Progenitor cell of endocrine pancreas (in vitro differentiated cells): ENCODE measurements around the gene MICAL1. TPM values are rescaled to one million over a fixed set of nuclear protein-coding genes. Genes with fewer than 3 reads are reported as not detected.

Source experiments
- DNase-seq: peaks from one replicate; pipeline ENCODE4 v3.0.0; 2021; ENCODE audit warnings: low spot score; ENCODE audit not compliant: unreplicated experiment
- H3K27ac Mint-ChIP-seq: 2 replicates; pipeline ENCODE4 v1.8.0; 2021; ENCODE audit warnings: mild to moderate bottlenecking, moderate library complexity, mixed read lengths
- H3K27me3 Mint-ChIP-seq: 2 replicates; pipeline ENCODE4 v1.8.0; 2021; ENCODE audit warnings: mixed read lengths
- H3K36me3 Mint-ChIP-seq: 2 replicates; pipeline ENCODE4 v1.8.0; 2022; ENCODE audit warnings: mixed read lengths; ENCODE audit not compliant: insufficient read depth
- H3K4me1 Mint-ChIP-seq: 2 replicates; pipeline ENCODE4 v1.8.0; 2021; ENCODE audit warnings: low read depth, mixed read lengths
- H3K4me3 Mint-ChIP-seq: 2 replicates; pipeline ENCODE4 v1.8.0; 2021; ENCODE audit warnings: low read depth, mild to moderate bottlenecking, moderate library complexity, mixed read lengths
- H3K9me3 Mint-ChIP-seq: 2 replicates; pipeline ENCODE4 v1.8.0; 2021; ENCODE audit warnings: low read depth, mixed read lengths
- total RNA-seq: library from RNA; stranded (reverse); gene quantifications from 2 replicates; pipeline ENCODE4 v1.2.1, GENCODE V29; 2021
- TF ChIP-seq, protein P1 (sequence below): fragments of 200-600 bp; sonication (generic); IDR thresholded peaks from one replicate; pipeline ENCODE4 v1.5.0; 2021; ENCODE audit warnings: antibody characterized with exemption, mild to moderate bottlenecking; ENCODE audit not compliant: unreplicated experiment

Gene MICAL1
- total RNA-seq, 1 donor from 2014 or later = 101 TPM

DNA sequence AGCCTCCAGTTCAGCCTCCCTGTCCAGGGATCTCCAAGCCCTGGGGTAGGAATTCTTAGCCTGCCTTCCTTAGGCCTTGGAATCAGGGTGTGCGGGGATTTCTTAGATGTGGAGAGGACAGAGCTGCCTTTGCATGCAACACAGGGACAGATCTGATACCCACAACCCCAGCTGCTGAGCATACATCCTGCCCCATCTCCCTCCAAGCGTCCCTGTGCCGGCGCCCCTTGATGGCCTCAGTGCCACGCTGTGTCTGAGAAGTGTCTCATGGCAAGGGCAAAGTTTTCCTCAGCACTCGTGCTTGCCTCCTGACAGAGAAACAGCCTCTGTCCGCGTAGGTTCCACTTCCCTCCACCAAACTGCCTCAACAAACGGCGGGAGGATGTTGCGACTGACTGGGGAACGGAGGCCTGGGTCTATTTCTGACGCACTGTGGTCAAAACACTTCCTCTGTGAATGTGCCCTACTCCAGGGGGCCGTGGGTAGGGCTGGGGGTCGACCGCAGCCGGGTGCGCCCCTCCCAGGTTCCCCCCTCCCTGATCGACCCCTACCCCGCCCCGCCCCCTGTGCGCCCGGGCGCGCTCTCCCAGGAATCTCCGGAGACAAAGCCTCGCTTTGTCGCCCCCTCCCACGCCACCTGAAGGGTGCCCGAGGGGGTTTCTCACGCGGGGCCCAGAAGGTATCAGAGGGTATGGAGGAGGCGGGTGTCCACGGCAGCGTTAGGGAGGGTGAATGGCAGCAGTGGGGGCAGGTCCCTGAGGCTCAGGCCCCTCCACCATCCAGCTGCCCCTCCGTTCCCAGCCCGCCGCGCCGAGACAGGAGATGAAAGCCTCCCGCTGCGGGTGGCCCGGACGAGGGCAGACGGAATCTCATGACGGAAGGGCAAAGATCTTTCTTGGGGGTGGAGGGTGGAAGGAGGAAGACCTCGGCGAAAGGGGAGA lies 806 bp downstream of the MICAL1 start:
- H3K27ac Mint-ChIP-seq = peak overlapping the region; percentile 88
- no peaks in the 10 kb centered on the region for H3K9me3 Mint-ChIP-seq
- TF ChIP-seq, protein P1, sequence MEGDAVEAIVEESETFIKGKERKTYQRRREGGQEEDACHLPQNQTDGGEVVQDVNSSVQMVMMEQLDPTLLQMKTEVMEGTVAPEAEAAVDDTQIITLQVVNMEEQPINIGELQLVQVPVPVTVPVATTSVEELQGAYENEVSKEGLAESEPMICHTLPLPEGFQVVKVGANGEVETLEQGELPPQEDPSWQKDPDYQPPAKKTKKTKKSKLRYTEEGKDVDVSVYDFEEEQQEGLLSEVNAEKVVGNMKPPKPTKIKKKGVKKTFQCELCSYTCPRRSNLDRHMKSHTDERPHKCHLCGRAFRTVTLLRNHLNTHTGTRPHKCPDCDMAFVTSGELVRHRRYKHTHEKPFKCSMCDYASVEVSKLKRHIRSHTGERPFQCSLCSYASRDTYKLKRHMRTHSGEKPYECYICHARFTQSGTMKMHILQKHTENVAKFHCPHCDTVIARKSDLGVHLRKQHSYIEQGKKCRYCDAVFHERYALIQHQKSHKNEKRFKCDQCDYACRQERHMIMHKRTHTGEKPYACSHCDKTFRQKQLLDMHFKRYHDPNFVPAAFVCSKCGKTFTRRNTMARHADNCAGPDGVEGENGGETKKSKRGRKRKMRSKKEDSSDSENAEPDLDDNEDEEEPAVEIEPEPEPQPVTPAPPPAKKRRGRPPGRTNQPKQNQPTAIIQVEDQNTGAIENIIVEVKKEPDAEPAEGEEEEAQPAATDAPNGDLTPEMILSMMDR = no peak
- peaks cover 7% of the 10 kb centered on the region for H3K36me3 Mint-ChIP-seq
- H3K4me3 Mint-ChIP-seq = peak overlapping the region; percentile 95
- DNase-seq = no peak
- H3K27me3 Mint-ChIP-seq = peaks cover 5% of the 10 kb centered on the region
- peaks cover 13% of the 10 kb centered on the region for H3K4me1 Mint-ChIP-seq

DNA sequence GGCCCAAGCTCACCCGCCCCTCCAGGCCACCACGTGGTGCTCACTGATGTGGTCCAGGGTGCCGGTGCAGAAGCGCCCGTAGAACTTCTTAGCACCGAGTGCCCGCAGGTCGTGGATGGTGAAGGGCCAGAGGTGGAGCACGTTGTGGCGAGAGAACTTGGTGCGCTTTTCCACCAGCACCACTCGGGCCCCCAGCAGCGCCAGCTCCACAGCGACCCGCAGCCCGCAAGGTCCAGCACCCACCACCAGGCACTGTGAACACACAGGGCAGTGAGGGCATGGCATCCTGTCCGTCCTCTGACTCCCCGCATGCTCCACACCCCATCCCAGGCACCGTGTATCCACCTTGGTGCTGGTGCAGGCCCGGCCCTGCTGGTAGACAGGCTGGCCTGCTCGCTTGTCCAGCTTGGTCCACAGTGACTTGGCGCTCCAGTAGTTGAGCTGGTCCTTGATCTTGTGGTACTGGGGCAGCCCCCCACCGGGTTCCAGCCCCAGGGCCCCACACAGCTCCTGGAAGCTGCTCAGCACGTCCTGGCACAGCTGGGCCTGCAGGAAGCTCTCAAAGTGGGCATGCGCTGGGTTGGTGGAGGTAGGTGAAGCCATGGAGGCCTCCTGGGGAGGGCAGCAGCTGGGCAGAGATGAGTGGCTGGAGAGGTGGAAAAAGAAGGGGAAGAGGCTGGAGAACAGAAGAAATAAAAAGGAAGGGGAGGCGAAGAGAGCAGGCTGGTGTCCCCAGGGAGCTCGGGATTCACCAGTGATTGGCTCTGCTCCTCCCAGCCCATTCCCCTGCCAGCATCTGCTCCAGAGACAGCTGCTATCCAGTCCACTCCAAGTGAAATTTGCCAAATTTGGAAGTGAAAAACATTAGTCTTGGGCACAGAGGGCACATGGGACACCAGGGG lies 1.7 kb downstream of the MICAL1 start:
- DNase-seq = no peak
- peak overlapping the region; percentile 95 for H3K4me3 Mint-ChIP-seq

DNA sequence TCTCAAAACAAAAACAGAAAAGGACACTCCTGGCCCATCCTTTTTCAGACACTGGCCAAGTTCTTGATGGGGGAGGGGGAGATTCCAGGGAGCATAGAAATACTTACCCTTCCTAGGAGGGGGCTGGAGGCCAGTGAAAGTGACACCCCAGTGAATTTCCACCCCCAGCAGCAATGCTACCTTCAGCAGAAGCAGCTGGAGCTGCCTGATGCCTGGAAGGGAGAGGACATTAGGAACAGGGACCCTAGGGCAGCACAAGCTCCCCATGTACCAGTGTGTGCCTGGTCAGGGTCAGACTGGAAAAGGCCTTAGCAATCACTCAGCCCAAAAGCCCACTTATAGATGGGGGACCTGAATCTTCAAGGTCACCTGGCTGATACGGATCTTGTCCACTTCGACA lies 2.4 kb downstream of the MICAL1 start:
- Mint-ChIP-seq H3K27me3 (peaks cover 5% of the 10 kb centered on the region), H3K4me1 (peaks cover 7% of the 10 kb centered on the region), H3K27ac (no peak overlapping the region), H3K4me3 (no peak overlapping the region), H3K36me3 (peaks cover 7% of the 10 kb centered on the region), H3K9me3 (no peaks in the 10 kb centered on the region)
- DNase-seq = no peak
- TF ChIP-seq, protein P1 = no peak

More for the DNA sequence above, 1.7 kb downstream of the MICAL1 start:
- H3K4me1 Mint-ChIP-seq = peaks cover 8% of the 10 kb centered on the region
- peaks cover 7% of the 10 kb centered on the region for H3K36me3 Mint-ChIP-seq
- H3K27ac Mint-ChIP-seq = no peak overlapping the region
- TF ChIP-seq, protein P1 = no peak
- peaks cover 5% of the 10 kb centered on the region for H3K27me3 Mint-ChIP-seq
- H3K9me3 Mint-ChIP-seq = no peaks in the 10 kb centered on the region

DNA sequence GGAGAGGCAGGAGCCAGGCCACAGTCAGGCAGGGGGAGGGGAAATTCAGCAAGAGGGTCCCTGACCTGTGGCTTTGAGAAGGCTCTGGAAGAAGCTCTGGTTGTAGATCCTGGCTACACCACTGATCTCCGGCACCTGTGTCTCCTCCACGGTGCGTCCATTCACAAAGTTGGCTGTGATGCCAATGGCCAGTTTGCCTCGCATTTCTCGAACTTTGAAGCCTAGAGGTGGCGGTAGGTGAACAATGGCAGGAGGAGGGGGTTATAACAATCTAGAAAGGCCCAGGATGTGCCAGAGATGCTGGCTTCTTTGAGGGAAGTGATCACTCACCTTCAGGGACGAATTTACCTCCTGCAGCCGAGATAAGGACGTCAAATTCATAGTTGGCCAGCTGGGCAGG lies 3.4 kb downstream of the MICAL1 start:
- DNase-seq = no peak
- H3K4me1 Mint-ChIP-seq = peaks cover 5% of the 10 kb centered on the region
- TF ChIP-seq, protein P1 = no peak
- H3K27ac Mint-ChIP-seq = peak overlapping the region; percentile 80
- peaks cover 7% of the 10 kb centered on the region for H3K36me3 Mint-ChIP-seq
- H3K9me3 Mint-ChIP-seq = no peaks in the 10 kb centered on the region
- H3K27me3 Mint-ChIP-seq = peaks cover under 1% of the 10 kb centered on the region
- H3K4me3 Mint-ChIP-seq = no peak overlapping the region

DNA sequence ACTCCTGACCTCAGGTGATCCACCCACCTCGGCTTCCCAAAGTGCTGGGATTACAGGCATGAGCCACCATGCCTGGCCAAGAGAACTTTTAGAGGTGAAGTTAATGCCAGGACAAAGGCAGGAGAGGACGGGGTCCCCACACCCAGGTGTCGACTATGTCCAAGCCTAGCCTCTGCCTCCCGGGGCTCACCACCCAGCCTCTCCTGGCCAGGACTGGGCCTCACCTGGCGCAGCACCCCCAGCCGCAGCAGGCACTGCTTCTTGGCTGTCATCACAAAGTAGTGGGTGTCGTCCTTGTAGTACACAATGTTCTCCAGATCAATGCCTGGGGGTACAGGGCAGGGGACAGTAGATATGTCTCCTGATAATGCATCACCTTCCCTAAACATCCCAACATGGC lies 4.2 kb downstream of the MICAL1 start:
- Mint-ChIP-seq H3K9me3 (no peaks in the 10 kb centered on the region), H3K27me3 (no peaks in the 10 kb centered on the region), H3K36me3 (peaks cover 10% of the 10 kb centered on the region), H3K4me3 (no peak overlapping the region), H3K4me1 (peaks cover 2% of the 10 kb centered on the region), H3K27ac (no peak overlapping the region)
- TF ChIP-seq, protein P1 = no peak
- DNase-seq = no peak
